GM19035 (cell line): ENCODE results near the gene PARL.

Source experiments
- ATAC-seq: cut with Tn5 transposase; IDR thresholded peaks from one replicate; pipeline ENCODE4 v1.9.1; 2021; ENCODE audit not compliant: unreplicated experiment

Gene PARL

DNA sequence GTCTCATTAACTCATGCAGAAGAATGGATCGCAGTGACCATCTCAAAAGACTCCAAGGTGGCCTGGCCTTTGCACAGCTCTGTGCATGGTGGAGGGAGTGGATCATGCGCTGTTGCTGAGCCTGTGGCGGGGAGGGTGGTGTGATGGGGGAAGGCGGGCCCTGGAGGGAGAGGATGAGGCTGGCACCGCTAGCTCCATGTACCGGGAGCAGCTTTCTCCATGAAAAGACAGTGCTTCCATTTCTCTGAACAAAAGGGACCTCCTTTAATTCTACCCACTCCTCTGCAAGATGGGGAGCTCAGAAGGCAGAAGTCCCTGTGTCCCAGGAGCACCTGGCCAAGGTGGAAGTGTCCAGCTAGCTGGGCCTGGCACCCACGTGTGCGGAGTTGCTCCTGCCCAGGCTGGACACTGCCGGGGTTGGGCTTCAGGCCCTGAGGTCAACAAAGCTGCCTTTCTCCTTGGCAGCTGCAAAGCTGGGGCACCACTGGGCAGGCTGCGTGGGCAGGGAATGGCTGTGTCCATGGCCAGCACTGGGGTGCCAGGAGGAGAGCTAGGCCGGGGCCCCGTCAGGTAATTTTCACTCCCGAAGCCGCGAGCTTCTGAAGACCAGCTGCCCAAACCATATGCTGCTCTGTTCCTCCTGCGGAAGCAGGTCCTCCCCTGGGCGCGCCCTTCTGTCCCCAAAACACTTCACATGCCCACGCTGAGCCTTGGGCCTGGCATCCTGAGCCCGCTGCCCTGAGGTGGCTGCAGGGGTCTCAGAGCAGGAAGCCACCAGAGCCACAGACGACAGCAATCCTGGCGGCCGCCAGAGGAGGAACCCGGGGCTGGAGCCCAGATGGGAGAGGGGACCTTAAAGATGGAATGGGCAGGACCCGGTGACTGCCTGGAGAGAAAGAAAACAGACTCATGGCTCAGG, 65.7 kb downstream of the PARL start:
- no peak for ATAC-seq

DNA sequence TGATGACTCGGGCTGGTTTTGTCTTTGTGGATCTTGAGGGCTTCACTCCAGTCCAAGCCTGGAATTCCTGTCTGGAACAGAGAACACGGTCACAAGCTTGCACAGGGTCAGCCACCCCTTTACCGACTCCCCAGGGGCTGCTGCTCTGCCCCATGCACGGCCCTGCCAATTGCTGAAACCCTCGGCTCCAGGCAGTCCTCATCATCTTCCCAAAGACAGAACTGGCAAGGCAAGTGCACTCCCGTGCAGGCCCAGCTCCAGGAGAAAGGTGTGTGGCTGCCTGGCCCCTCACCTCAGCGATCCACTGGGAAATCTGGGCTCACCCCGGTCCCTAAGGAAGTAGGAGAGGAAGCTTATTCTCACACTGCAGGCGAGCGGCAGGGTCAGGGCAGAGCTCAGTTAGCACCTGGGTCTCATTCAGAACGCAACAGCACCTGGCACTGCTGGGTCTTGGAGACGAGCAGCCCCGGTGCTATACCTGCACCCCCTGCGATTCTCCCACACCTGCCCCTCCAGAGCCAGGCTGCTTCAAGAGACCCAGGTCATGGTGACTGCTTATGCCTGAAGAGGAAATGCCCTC, 66.5 kb downstream of the PARL start:
- ATAC-seq, result no peak

DNA sequence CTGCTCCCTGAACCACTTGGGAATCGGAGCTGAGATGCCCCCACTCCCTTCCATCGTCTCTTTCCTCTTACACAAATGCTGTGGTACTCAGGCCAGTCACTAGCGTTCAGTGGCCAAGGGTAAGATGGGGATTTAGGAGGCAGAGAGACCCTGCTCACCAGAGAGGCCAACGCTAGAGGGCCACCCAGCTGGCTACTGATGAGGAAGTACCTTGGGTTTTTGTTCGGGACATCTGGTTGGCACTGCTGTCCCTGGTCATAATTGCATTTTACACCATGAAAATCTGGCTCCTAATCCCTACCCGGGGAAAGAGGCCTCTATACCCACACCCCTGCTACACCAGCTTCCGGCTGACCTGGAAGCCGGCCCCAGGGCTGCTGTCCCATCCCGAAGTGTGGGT, 67.0 kb downstream of the PARL start:
- ATAC-seq, result no peak

DNA sequence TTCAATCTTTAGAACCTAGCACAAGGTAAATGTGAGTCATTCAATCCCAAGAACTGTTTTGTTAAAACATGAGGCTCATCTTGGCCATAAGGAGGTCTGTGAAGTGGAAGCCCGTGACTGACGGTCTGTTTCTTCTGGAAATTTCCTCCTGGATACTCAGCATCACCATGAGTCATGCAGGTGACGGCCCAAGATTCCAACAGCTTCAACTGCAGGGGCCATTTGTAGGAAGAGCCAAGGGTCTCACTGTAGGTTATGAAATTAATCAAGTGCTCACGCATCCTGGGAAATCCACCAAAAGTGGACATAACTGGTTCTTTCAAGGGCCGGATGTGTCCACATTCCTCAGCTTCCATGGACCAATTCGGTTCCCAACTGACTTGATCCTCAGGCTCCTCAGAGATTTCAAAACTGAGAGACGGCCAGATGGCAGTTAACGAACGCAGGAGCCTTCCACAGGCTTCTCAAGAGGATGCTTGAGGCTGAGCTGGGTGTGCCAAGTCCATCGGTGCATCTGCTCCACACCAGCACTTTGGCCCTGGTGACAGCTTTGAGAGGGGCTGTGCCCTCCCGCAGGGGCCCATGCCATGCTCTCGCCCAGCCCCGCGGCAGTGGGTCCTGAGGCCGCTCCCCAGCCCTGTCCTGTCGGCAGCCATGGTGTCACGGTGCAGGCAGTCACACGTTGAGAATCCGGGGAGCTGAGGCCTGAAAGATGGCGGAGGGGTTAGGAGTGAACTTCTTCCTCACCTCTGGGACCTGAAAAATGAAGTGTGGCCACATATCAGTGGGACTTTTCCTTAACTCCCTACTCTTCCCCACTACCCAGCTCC, 67.8 kb downstream of the PARL start:
- ATAC-seq, result no peak

DNA sequence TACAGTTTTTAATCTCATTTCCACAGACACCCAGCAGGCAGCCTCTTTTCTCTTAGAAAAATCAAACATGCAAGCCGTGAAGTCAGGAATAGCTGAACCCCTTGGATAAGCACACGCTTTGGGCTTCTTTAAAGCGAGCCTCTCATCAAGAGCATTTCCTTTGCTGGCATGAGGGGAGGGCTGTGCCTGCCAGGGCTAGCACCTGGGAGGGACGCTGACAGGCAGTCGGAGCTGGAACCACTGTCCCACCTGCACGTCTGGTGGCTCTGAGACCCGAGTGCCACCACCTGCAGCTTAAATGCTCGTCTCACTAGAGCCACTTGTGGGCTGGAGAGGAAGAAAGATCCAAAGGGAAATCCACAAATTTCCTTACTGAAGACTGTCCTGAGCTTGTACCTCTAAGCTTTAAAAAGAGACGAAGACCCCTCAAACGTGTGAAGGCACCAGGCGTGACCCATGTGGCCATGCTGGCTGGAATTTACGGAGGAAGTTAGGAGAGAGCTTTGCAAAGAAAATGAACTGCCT, 68.7 kb downstream of the PARL start:
- no peak for ATAC-seq

DNA sequence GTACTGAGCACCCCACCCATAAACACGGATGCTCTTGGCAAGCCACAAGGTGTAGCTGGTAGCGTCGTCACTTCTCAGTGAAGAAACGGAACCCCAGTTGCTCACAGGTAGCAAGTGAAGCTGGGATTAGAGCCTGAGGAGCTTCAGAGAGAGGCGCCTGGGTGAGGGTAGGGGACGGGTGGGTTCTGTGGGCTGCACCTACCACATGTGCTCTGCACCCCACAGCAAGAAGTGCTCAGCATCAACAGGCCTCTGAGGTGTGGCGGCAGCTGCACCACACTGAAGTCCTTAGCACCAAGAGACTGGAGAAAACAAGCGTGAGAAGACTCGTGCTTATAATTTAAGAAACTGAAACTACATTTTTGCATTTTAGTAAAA, 69.1 kb downstream of the PARL start:
- no peak for ATAC-seq

DNA sequence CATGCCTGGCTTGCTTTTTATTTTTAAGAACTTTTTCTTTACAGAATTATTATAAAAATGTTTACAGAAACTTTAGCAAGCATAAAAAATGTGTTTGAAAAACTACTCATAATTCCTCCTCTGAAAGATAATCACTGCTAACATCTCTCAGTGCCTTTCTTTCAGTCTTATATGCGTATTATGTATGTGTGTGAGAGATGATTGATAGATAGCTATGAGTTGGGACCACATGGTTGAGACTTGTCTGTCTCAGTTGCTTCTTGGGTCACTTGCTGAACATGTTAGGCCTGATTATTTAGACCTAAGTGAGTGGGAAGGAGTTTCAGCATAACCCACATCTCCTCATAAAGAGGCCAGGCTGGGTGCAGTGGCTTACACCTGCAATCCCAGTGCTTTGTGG, 70.4 kb downstream of the PARL start:
- no peak for ATAC-seq

DNA sequence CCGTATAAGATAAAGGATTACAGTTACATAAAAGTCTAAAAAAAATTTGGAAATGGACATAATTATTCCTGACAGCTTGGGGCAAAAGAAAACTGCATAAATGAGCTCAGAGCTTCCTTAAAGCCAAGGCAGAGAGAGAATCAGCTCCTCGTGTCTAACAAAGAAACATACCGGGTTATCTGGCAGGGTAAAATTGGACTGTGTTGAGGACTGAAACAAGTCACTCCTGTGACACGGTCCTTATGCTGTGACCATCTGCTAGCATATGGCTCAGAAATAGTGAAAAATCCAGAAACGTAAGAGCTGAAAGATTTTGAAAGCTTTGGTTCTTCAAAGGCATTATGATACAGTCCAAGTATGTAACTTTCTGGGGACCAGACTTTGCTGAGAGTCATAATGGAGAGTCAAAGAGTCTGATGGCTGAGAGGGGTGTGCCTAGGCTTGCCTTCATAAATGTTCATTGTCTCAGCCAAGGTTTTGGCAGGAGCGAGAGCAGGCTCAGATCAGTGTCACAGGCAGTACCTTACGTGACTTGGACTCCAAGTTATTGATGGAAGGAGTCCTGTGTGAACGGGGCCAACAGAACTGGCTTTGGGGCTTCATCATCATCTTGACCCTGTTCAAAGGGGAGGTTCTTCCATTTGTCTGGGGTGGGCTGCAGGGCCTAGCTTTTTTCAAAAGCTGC, 71.8 kb downstream of the PARL start:
- no peak for ATAC-seq

DNA sequence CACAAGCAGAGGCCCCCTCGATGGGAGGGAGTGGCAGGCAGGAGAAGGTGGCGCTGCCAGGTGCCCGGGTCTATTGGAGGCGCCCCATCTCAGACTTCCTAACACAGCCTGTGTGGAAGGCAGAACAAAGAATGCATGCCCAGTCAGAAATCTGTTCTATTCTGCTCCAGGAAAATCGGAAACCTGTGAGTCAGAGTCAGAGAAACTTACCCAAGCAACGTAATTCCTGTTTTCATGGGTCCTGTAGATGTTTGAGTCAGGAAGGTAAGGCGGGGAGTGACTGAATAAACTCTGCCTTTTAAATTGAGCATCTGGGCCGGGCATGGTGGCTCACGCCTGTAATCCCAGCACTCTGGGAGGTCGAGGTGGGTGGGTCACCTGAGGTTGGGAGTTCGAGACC, 73.0 kb downstream of the PARL start:
- no peak for ATAC-seq

DNA sequence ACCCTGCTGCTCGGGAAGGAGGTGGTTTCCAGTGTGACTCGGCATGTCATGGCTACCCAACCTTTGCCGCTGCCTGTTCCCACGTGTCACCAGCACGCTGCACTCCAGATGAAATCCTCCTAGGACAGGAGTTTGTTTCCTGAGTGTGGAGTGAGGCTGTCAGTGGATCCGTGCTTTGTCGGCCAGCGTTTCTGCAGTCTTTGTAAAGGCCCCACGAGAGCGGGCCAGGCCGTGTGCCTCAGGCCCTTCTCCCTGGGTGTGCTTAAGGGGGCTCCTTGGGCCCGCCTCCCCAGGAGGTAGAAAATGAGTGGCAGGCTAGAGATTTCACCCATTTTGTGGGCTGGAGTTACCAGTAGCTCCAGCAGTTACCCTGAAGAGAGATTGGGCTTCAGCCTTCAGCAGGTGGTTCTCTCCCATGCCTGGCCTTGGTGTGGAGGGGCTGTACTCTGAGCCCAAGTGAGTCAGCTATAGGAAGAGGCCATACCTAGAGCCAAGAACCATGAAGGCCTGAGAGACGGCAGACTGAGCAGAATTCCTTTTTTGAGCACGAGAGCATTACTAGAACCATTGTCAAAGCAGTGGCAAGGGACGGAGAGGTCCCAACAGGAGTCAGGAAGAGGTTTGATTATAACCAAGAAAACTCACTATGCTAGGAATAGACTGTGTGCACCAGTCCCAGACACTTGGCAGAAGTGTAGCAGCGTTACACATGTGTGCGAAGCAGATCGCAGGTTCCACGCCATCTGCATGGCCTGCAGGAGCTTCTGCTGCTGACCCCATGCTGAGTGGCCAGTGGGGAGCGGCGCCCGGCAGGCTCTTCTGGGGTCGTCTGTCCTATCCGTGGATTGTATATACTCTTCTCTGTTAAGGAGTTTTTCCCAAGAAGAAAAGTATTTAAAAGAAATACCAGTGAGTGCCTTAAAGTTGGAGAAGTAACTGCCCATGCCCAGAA, 73.8 kb downstream of the PARL start:
- no peak for ATAC-seq

DNA sequence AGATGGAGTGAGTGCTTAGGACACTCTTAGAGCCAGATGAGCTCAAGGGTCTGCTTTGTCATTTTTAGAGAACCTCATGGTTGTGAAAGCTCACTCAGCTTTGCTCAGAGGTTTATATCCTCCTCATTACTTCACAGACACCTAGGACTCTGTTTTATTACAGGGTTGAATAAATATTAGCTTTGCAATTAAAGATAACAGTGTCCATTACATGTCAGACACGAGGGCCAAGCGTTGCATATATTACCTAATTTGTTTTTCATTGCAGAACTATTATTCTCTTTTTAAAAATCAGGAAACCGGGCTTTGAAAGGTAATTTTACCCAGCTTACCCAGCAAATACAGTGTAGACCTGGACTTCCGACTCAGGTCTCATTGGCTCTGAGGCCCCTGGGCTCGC, 75.4 kb downstream of the PARL start:
- no peak for ATAC-seq

DNA sequence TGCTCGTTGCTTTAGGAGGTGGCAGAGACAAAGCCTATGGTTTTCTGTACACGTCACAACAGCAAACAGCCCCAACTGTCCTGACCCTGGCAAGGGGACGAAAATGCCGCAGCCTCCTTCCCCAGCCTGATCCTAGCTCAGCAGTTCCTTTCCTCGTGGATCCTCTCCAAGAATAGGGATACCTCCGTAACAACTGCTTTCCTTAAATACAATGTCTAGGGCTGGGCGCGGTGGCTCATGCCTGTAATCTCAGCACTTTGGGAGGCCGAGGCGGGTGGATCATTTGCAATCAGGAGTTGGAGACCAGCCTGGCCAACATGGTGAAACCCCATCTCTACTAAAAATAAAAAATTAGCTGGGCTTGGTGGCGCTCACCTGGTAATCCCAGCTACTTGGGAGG, 76.3 kb downstream of the PARL start:
- ATAC-seq, result no peak

DNA sequence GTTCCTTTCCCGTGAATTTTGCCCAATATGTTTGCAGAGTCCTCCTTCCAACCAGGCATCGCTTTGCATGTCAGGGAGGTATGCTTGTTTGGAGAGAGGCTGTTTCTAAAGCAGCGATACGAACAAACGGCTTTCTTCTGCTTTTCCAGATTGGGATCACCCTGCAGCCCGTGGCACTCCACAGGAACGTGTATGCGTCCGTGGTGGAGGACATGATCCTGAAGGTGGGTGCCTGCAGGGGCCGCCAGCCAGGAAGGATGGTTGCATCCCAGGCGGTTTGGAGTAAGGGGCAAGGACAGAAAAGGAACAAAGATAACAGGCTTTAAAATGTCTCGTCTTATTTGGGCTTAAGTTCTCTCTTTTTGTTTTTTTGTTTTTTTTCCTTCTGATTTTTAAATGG, 76.8 kb downstream of the PARL start:
- ATAC-seq, result no peak

DNA sequence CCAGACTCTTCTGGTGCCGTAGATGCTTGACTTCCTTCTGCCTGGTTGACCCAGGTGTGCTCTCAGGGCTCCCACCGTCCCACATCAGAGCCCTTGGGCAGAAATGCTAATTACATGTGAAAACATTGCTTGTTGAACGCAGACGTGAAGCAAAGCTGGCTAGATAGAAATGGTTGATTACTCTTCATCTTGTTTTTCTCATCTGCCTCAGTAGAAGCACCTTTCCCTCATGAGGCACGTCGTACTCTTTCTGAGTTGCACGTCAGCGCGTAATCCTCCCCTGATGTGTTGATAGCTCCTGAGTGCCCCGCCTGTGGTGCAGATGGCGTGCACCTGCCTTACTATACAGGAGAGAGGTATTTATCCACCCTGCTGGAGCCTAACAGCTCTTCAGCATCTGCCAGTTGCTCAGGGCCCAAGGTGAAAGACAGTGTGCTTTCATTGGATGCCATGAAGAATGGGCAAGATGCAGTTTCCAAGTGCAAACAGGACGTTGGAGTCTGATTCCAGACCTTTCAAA, 77.4 kb downstream of the PARL start:
- ATAC-seq, result no peak

DNA sequence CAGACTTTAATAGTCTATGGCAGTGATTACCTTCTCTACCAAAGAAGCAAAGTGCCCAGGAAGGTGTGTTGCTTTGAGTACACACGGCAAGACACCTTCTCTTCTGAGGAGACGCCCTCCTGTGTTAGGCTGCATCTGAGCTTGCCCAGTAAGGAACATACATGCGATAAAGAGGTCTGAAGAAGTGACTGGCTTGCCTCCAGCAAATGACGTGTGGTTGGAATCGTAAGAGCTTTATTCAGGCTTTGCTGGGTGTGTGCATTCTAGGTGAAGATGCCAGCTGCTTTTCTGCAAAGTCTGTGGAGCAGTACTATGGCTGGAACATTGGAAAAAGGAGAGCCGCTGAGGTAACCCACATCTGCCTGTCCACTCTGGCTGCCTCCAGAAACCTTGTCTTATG, 81.7 kb downstream of the PARL start:
- ATAC-seq, result no peak

DNA sequence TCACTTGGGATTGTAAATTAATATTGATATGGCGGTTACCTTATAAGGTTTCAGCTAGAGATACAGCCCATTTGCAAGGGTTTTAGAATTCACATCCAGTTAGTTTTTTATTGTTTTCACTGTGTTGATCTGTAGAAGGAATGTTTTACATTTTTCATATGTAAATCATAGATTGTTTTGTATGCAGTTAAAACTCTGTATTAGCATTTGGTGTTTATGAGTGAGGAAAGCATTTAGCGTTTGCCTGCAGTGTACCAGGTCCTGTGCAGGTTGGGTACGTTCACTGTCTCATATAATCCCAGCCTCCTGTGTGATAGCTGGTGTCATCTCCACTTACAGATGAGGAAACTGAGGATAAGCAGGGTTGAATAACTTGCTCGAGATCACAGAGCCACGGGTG, 83.1 kb downstream of the PARL start:
- no peak for ATAC-seq

DNA sequence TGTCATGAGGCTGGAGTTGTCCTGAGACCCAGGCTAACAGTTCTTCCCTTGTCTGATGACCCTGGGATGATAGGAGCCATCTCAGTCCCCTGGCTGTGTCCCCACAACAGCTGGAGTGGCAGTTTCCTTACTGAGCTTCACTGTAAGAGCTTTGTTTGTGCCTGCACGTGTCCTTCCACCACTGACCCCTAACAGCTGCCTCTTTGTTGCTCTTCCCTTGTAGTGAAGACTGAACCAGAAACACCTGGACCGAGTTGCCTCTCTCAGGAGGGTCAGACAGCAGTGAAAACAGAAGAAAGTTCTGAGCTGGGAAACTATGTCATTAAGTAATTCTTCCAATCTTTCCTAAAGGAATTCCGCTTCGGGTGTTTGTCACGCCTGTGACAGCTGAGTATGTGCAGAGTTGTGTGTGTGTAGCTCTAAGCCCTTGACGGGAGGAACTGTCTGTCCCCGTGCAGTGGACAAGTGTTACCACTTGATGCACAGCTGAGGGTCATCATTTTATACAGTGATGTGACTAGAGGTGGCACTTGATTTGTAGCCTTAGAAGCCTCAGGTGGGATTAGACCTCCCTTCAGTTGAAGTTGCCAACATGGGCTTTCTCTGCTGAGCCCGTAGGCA, 84.3 kb downstream of the PARL start:
- no peak for ATAC-seq

DNA sequence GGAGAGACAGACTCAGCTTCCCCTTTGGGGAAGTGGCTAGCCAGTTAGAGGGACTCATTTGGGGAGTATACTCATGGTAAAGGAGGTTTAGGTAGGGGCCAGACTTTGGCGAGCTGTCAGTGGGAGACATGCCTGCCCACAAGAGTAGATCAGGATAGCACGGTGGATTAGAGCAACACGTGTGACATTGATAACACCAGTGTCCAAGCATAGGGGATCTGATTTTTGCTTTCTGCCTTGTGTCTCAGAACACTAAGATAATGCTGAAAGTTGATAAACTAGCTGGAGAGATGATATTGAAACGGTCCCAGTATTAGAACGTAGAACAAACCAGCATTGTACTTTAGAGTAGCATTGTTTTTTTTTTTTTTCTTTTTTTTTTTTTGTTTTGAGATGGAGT, 85.2 kb downstream of the PARL start:
- no peak for ATAC-seq

DNA sequence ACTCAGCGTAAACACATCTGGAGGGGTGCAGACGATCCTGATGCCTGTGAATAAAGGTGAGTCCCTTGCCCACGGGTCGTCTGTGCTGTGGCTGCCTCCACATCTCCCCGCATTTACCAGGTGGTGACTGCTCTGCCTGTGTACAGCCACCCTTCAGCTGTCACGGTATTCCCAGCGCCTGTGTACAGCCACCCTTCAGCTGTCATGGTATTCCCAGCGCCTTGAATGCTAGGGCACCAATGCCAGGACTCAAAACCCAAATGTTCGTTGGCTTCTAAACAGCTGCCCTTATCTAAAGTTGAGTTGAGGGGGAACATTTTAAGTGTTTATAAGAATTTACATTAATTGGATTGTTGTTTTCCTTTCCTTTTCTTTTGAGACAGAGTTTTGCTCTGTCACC, 86.7 kb downstream of the PARL start:
- ATAC-seq, result no peak
